ENCODE results near the gene RHBDF1. TPM values are rescaled to one million over a fixed set of nuclear protein-coding genes. Genes with fewer than 3 reads are reported as not detected.

RHBDF1 gene
- total and polyA plus RNA-seq, 10 of the 15 experiments (the other 5 are each of a cell fraction or from before 2014, with no cell fraction given) = 0.04 to 0.85 (median 0.36) TPM; not detected in 3

GRCh38 chr16:54237-54581 lies 18.2 kb downstream of the RHBDF1 start (continued):
- TF ChIP-seq ATF2 (IDR thresholded peaks at IDR 0.05; ENCODE audit: low read length) = no peak
- TF ChIP-seq SIX5 (IDR thresholded peaks at IDR 0.05; ENCODE audit: low read depth, low read length, severe bottlenecking) = no peak
- TF ChIP-seq RBBP5 (conservative IDR thresholded peaks at IDR 0.05) = no peak
- TF ChIP-seq DPF2 (IDR thresholded peaks at IDR 0.05) = no peak
- 0 out of 2 replicates have a peak, but pooled peaks have one; percentile 12 for TF ChIP-seq NKRF (conservative IDR thresholded peaks at IDR 0.05)
- TF ChIP-seq PAX5 (IDR thresholded peaks at IDR 0.05; ENCODE audit: borderline replicate concordance, low read depth, low read length) = no peak
- no peak for TF ChIP-seq MLLT1 (IDR thresholded peaks at IDR 0.05)
- TF ChIP-seq BHLHE40 (IDR thresholded peaks at IDR 0.05; ENCODE audit: borderline replicate concordance in 1 of 2, low read depth in 2 of 2, low read length in 1 of 2) = no peak
- TF ChIP-seq FOS (IDR thresholded peaks at IDR 0.05; ENCODE audit: borderline replicate concordance, extremely low read depth, insufficient read length) = no peak
- no peak for TF ChIP-seq MXI1 (IDR thresholded peaks at IDR 0.05; ENCODE audit: low read depth, low read length)
- TF ChIP-seq TARDBP (IDR thresholded peaks at IDR 0.05; ENCODE audit: borderline replicate concordance) = no peak
- TF ChIP-seq PML (IDR thresholded peaks at IDR 0.05; ENCODE audit: low read length) = no peak
- no peak for TF ChIP-seq CHD4 (IDR thresholded peaks at IDR 0.05)
- TF ChIP-seq ZBTB40 (IDR thresholded peaks at IDR 0.05; ENCODE audit: borderline replicate concordance) = no peak
- no peak for TF ChIP-seq GATAD2B (conservative IDR thresholded peaks at IDR 0.05; ENCODE audit: low read depth)
- TF ChIP-seq POU2F2 (IDR thresholded peaks at IDR 0.05; ENCODE audit: borderline replicate concordance, low read depth, low read length) = no peak
- no peak for TF ChIP-seq ASH2L (IDR thresholded peaks at IDR 0.05; ENCODE audit: borderline replicate concordance, low read depth)
